Pons (tissue), 1 donor: ENCODE results near the gene ESRRG.

Source experiments
- DNase-seq: peaks from one replicate; pipeline ENCODE4 v3.0.0-alpha.2; 2016; ENCODE audit warnings: low spot score

ESRRG gene

DNA sequence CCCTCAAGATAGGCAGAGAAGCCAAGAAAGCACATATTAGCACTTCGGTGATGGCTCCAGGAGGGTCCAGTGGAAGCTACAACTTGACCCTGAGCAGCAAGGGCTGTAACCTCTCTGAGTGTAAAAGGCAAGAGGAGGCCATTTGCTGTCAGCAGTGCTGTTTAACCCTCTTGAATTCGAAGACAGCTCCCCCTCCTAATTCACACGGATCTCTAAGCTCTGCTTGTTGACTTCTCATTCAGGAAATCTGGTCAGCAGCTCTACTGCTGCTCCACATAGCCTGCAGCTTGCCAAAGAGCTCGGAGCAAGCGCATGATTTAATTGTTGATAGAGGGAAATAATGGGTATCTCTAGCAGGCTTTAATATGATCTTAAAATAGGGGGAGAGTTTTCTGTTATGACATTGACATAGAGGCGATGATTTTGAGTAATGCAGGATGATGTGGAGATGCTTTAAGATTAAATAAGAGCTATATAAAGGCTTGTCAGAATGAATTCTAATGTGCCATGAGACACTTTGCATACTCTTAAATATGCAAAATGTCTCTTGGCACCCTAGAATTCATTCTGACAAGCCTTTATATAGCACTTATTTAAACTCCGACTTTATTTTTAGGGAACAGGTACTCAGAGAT is 220.6 kb downstream of the ESRRG start:
- DNase-seq: peak; percentile 19

DNA sequence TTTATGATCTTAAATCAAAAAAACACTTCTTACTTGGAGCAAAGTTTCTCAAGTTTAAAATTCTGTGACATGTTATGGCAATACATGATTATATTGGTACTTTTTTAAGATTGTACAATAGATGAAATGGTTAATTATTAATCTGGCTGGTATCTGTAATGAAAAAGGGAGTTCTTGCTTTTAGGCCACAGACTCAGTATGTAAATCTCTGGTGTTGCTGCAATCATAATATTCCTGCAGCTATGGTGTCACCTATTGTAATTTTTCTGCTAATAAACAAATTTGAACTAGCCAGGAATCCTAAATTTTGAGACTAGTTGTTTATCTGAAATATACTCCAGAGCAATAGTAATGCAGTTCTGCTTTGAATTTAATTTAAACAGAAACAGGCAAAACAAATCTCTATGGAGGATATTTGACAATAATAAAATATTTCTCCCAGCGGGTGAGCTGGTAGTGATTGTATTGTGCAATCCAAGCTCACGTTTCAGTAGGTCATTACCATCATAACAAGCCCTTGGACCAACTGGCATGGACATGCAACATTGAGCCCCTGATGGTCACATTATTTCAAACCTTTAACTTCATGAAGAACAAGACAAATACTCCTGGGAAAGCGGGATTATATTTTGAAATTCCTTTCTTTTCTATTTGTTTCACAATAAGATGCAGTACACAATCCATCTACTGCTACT is 222.8 kb downstream of the ESRRG start:
- DNase-seq: no peak

DNA sequence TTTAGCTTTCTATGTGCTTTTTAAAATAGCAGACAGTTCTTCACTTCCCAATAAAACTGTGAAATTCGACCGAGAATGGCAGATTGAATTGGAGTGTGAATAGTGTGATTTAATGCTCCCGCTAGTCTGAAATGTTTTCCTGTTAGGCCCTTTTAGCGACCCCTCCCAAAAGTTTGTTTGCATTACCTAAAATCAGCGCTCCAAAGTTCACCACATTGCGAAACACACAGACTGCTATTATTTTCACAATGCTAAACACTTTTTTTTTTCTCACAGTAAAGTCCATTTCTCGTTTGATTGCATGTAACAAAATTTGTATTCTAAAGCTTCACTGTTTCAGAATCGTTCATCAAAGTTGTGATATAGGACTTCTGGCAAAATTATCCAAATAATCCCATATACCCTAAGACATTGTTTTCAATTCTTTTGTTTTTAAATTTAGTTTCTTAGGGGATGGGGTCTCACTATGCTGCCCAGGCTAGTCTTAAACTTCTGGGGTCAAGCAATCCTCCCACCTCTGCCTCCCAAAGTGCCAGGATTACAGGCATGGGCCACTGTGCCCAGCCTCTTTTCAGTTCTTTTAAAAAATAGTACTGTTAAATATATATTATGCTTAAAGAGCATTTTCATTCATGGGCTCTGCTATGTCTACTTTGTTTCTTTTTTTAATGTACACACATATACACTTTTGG is 223.5 kb downstream of the ESRRG start:
- no peak for DNase-seq

DNA sequence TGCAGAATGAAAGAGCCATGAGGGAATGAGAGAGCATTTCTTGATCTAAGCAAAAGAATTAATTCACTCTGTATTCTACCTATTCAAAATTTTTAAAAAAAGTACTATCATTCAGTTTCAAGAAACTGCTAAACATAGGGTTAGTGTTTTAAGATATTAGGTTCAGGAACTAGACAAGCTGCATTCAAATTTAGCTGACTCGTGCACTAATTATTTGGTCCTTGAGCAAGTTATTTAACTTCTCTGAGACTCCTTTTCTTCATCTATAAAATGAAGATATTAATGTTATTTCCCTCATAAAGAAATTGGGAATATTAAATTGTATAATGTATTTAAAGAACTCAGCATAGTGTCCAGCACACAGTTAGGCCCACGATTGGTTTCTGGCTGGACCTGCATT is 225.0 kb downstream of the ESRRG start:
- no peak for DNase-seq

DNA sequence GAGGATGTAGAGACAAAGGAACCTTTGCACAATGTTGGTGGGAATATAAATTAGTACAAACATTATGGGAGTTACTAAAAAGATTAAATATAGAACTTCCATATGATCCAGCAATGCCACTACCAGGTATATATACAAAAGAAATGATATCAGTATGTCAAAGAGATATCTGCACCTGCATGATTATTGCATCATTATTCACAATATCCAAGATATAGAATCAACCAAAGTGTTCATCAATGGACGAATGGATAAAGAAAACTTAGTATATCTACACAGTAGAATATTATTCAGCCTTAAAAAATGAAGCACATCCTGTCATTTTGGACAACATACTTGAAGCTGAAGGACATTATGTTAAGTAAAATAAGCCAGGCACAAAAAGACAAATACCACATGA is 238.2 kb downstream of the ESRRG start:
- no peak for DNase-seq

DNA sequence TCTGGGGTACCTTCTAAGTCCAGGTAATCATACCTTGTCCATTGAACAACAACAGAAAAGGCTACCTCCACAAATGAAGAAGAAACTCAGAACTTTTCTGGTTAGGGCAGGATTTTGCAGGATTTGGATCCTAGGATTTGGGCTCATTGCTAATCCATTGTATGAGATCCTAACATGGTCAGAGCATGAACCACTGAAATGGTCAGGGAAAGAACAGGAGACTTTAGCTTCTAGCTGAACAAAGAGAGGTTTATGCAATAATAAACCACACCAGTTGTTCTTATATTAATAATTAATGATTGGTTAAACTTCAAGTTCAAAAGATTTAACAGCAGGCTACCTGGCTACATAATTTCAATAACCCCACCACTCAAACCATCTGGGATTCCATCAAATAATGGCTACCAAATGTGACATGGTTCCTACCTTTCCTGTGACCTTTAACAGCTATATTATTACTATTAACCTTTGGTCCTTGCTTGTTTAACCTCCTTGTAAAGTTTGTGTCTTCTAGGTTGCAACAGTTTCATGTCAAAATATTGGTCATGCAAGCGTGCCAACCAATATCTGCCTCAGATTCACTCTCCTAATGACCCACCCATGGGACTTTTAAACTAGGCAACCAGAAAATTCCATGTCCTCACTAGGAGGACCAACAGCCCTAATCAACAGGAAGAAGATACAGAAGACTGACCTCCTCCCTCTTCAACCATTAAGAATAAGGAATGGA is 239.4 kb downstream of the ESRRG start:
- no peak for DNase-seq

DNA sequence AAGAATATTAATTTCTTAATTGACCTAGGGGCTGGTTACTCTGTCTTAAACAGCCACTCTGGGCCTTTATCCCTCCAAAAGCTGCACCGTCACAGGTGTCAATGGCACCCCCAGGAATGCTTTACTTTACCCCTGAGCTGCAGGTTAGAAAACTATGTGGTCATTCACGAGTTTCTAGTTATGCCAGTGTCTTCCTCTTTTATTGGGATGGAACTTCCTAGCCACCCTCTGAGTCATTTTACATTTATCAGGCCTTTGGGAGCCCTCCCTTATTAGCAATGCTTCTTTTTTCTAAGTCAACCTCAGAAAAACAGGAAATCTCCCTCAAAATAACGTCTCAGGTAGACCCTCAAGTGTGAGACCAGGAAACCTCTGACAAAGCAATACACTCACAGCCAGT is 240.6 kb downstream of the ESRRG start:
- DNase-seq: no peak

DNA sequence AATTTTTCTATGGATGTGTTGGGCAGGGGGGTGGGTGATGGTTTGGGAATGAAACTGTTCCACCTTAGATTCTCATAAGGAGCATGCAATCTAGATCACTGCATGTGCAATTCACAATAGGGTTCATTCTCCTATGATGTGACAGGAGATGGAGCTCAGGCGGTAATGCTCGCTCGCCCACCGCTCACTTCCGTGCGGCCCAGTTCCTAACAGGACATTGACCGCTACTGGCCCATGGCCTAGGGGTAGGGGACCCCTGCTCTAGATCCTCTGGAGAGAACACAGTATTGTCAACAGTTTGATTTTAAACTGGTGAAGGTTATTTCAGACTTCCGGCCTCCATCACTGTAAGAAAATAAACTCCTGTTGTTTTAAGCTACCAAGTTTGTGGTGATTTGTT is 245.0 kb downstream of the ESRRG start:
- DNase-seq: no peak

DNA sequence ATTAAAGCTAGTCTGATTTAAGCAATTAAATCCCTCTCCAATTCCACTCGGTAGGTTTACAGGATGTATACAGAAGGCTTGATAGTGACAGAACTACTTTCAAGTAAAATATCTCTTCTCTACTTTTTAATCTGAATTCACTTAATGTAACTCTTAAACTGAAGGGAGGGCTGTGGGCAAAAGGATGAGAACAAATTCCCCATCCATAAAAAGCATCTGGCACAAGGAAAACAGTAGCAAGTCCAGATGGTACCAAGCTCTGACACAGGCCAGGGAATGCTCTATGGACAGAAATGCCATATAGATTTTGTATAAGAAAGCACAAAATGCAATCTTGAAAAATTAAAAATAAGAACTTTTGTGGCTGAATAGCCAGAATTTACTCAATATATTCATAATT is 246.9 kb downstream of the ESRRG start:
- DNase-seq: no peak

DNA sequence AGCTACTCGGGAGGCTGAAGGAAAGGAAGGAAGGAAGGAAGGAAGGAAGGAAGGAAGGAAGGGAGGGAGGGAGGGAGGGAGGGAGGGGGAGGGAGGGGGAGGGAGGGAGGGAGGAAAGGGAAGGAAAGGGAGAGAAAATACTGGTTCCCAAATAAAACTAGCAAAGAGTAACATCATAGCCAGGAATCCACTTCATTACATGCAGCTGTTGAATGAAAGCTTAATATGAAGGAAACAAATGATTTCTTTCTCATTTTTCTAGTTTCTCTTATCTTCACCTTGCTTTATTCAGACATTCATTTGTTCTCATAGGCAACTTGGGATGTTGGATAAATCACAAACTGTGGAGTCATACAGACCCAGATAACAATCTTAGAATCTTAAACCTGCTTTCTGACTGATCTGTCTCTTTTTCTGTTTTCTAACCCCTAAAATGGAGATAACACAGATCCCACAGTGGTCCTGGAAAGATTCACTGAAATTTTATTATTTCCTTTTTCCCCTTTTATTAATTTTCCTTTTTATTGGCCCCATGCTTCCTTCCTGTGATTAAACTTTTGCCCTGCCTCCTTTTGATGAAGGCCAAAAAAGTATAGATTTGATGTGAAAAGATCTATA is 247.5 kb downstream of the ESRRG start:
- DNase-seq: no peak

DNA sequence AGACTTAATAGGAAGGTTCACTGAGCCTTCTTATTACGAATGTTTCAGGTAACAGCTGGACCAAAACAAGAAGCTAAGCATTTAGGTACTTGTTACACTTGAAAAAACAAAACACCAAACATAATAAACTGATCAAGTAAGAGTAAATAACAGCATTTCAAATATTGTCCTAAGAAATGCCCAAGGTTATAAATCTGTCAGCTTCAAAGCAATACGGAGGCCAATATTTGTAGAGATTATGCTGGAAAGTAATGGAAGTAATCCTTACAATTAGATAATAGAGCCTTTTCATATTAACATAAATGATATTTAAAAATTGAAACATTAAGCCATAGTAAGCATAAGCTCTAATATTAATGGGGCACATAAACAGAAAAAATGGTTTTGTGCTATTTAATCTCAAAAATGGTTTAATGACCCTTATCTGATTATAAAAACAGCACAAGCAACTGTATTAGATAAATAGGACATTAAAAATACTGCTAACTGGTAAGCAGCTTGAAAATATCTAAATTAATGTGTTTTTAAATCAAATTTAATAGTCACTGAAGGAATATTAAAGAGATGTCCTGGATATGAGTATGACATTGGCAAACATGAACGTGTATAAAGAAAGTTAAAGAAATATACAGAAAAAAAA is 256.9 kb downstream of the ESRRG start:
- DNase-seq: no peak

DNA sequence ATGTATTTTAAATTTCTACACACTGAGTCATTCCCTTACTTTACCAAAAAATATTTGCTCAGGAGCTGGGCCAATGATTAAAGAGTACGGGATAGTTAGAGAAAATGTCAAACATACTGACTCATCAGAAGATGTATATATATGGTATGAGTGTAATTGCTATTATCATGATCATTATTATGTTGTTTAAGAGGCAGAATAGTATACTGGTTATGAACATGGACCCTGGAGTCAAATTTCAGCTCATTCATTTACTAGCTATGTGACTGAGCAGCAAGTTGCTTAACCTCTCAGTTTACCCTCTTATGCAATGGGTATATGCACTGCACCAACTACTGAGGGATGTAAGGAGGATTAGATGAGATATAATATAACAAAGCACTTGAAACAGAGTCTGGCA is 258.7 kb downstream of the ESRRG start:
- no peak for DNase-seq

DNA sequence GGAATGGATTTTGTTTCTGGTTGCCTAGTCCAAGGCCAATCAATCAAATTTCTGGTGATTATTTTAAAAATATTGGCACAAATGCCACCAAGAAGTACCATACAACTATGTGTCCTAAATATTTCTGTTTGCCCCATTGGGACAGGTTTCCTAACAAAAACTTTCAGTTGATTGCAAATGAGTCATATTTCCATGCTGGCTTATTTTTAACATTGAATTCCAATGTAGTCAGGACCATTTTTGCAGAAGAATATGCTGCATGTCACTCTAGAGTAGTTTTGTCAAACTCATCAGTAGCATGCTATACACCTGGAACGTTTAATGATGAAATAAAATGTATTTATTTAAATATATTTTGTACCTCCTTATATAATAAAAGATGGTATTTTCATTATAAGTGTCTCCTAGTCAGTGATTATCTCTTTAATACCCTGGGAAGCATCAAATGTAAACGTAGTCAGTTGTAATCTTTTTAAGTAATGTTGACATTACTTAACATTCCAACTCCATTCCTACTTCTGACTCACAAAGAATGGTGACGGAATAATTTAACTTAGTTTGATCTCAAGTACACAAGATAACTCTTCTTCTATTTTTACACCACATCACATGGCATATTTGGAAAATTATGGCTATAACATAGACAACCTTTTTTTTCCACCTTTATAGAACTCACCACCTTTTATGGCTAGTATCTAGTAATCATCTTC is 261.0 kb downstream of the ESRRG start:
- DNase-seq: no peak

DNA sequence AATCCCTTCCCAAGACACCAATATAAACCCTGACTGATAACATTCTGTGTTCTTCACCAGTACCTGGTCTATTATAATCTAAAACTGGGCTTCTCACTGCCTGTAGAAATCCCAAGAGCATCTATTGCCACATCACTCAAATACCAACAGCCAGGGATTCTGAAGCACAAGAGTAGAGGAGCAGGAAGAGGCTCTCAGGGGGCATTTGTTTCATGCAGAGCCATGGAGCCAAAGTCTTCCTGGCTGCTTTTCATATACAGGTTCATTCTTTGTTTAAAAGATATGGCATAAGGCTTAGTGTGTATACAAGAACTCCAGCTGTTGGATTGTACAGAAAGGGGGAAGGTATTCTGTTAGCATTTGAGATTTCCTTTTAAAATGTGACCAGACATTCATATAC is 261.8 kb downstream of the ESRRG start:
- no peak for DNase-seq

DNA sequence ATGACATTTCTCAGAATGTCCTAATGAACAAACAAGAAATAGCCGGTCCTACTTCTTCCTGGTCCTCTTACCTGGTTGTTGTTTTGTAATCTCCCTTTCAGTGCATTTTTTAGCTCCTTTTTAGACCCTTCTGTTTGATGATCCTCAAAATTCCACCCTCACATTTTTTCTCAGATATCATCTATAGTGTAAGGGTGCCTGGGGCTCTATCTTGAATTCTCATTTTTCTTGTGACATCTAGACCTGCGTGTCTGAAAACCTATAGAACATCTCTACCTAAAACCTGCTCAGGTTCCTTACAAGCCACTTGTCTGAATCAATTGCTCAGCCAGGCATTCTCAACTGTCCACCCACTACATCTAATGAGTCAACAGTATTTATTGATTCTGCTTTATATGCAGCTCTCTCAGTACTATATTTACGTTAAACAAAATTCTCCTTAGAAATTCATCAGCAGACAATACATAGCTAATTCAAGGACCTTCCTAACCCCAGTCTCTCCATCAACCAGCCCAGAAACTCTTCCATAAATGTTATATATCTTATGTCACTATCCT is 263.5 kb downstream of the ESRRG start:
- DNase-seq: no peak

DNA sequence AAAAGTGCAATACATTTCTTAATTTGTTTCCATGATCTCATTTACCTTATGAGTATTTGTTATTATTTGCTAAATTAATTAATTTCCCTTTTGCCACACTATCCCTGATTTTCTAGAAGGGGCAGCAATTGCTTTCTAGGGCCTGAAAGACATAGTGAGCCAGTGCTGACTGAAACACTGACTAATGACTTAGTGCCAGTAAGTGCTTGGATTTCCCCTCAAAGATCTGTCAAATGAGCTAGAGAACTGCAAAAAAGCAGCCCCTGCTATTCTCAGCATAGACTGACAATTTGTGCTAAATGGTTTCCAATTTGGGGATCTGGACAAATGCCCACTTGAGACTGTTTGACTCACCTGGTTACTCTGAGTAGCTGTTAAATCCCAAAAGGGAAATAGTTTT is 264.4 kb downstream of the ESRRG start:
- no peak for DNase-seq

DNA sequence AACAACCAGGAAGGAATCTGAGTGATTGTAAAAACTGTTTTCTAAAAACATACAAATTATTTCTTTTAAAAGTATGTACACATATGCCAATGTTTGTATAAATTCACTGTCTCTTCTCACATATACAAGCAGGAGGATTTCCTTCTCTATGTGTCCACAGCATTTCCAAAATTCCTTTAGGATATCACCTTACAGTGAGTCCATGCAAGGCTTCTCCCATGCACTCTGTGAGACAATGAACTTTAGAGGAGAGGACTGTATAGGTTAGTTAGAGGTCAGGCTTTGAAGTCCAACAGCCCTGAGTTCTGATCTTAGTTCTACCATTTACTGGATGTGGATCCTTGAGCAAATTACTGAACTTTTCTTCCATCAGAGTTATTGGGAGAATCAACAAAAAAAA is 265.9 kb downstream of the ESRRG start:
- DNase-seq: no peak

DNA sequence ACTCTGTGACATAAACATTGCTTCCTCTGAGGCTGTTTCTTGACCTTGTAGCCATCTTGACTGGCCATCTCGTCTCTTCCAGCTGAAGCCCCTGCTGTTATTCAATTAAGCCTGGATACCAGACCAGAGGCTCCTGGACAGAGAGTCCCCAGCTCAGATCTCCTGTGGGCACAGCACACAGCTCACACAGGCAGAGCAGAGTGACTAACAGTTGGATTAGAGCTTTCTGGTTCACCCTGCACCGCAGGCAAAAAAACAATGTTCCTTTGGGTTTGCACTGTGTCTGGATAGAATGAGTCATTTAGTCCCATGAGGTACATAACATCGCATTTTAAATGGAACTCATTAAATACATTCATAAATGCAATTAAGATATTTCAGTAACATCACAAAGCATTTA is 266.5 kb downstream of the ESRRG start:
- DNase-seq: peak; percentile 6

DNA sequence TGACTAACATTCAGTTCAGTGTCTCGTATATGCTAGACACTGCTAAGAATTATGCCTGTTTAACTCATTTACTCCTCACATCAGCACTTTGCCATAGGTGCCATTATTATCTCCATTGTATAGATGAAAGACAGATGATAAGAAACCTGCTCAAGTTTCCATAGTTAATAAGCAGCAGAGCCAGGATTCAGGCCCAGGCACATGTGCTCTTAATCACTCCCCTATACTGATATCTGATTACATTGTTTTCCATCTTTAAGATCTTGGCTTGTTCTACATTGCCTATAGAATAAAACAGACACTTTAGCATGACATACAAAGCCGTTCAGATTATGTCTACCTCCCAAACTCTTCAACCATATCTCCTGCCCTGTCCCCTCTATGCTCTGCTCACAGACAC is 269.5 kb downstream of the ESRRG start:
- no peak for DNase-seq
